Renal pelvis (tissue), 12 donors: ENCODE data around the gene ZW10. TPM values are rescaled to one million over a fixed set of nuclear protein-coding genes. Genes with fewer than 3 reads are reported as not detected.
"Not testable (repeated sequence)": the region's sequence is repeated elsewhere in the genome, so short reads cannot be mapped to it uniquely, and the experiment has no call there.

ENCODE experiments used
- DNase-seq: peaks from one replicate; pipeline ENCODE4 v3.0.0-alpha.2; 2013
- long read RNA-seq, 16 experiments: transcript quantifications; one replicate each; lab custom pipeline, GENCODE V29; 2026
- polyA plus RNA-seq, 3 donors: library from polyadenylated mRNA; unstranded; fragments of 120-200 nt; gene quantifications; one replicate each; pipeline ENCODE4 v1.2.1, GENCODE V29; 2013; ENCODE audit not compliant: insufficient read length in 3 of 3

Gene ZW10
- polyA plus RNA-seq: 10 to 100 TPM; 22.5 to 25.3 (median 23.0) TPM
- long read RNA-seq, donor 1: 0 reads
- long read RNA-seq, donor 2, partial matches to known transcripts: 0 of 3 reads
- long read RNA-seq, donor 2, other reads (novel, unspliced or antisense): 0 of 3 reads
- long read RNA-seq, donor 3, partial matches to known transcripts: 0 of 4 reads
- long read RNA-seq, donor 3, other reads (novel, unspliced or antisense): 0 of 4 reads
- long read RNA-seq, donor 4, partial matches to known transcripts: 0 of 4 reads
- long read RNA-seq, donor 4, other reads (novel, unspliced or antisense): 0 of 4 reads
- long read RNA-seq, donor 5, partial matches to known transcripts: 0 of 1 reads
- long read RNA-seq, donor 5, other reads (novel, unspliced or antisense): 0 of 1 reads
- long read RNA-seq, donor 6, transcript ZW10-201 (16 exons, 2,992 nt): major isoform, 5 of 5 reads
- long read RNA-seq, donor 6, partial matches to known transcripts: 0 of 5 reads
- long read RNA-seq, donor 6, other reads (novel, unspliced or antisense): 0 of 5 reads
- long read RNA-seq, donor 7, partial matches to known transcripts: 5 of 9 reads
- long read RNA-seq, donor 7, other reads (novel, unspliced or antisense): 0 of 9 reads
- long read RNA-seq, donor 8, partial matches to known transcripts: 0 of 1 reads
- long read RNA-seq, donor 8, other reads (novel, unspliced or antisense): 0 of 1 reads
- long read RNA-seq, donor 9, partial matches to known transcripts: 5 of 6 reads
- long read RNA-seq, donor 9, other reads (novel, unspliced or antisense): 0 of 6 reads
- long read RNA-seq, donor 10, partial matches to known transcripts: 6 of 10 reads
- long read RNA-seq, donor 10, other reads (novel, unspliced or antisense): 0 of 10 reads
- long read RNA-seq, donor 11: 0 reads
- long read RNA-seq, donor 12, partial matches to known transcripts: 0 of 2 reads
- long read RNA-seq, donor 12, other reads (novel, unspliced or antisense): 0 of 2 reads
- long read RNA-seq, donor 13, partial matches to known transcripts: 7 of 10 reads
- long read RNA-seq, donor 13, other reads (novel, unspliced or antisense): 0 of 10 reads
- long read RNA-seq, donor 14: 0 reads
- long read RNA-seq, donor 15, partial matches to known transcripts: 5 of 7 reads
- long read RNA-seq, donor 15, other reads (novel, unspliced or antisense): 0 of 7 reads
- long read RNA-seq, donor 16, partial matches to known transcripts: 0 of 1 reads
- long read RNA-seq, donor 16, other reads (novel, unspliced or antisense): 0 of 1 reads

- peak; percentile 97 for DNase-seq
Measured at GRCh38 chr11:113773416-113774173, at the start of gene ZW10. Gene ZW10 (minus strand): TSS chr11:113773692. CDS start chr11:113773666, 26 bp downstream.

GRCh38 chr11:113818426-113818825, 44.9 kb upstream of the ZW10 start:
- no peak for DNase-seq

- no peak for DNase-seq
Measured at GRCh38 chr11:113817626-113818025, 44.1 kb upstream of the ZW10 start.

- DNase-seq: no peak
Measured at GRCh38 chr11:113817162-113817561, 43.7 kb upstream of the ZW10 start.

- no peak for DNase-seq
Measured at GRCh38 chr11:113814181-113814580, 40.7 kb upstream of the ZW10 start.

- no peak for DNase-seq
Measured at GRCh38 chr11:113808931-113809330, 35.4 kb upstream of the ZW10 start.

- DNase-seq: no peak
Measured at GRCh38 chr11:113806406-113806805, 32.9 kb upstream of the ZW10 start.

- no peak for DNase-seq
Measured at GRCh38 chr11:113805640-113806039, 32.1 kb upstream of the ZW10 start.

- DNase-seq: no peak
Measured at GRCh38 chr11:113802621-113803020, 29.1 kb upstream of the ZW10 start.

GRCh38 chr11:113796663-113797259, 23.3 kb upstream of the ZW10 start:
- peak; percentile 29 for DNase-seq

- no peak for DNase-seq
Measured at GRCh38 chr11:113789675-113790320, 16.3 kb upstream of the ZW10 start.

- DNase-seq: not testable (repeated sequence)
Measured at GRCh38 chr11:113789016-113789415, 15.5 kb upstream of the ZW10 start.

GRCh38 chr11:113782134-113782533, 8.6 kb upstream of the ZW10 start:
- DNase-seq: no peak

GRCh38 chr11:113781682-113782081, 8.2 kb upstream of the ZW10 start:
- no peak for DNase-seq

- DNase-seq: no peak
Measured at GRCh38 chr11:113779496-113779895, 6.0 kb upstream of the ZW10 start, which contains the start of gene CLDN25. Gene CLDN25 (plus strand): TSS chr11:113779796. CDS start chr11:113779796, 0 bp downstream.

GRCh38 chr11:113778111-113778910, 4.8 kb upstream of the ZW10 start:
- DNase-seq: no peak

- no peak for DNase-seq
Measured at GRCh38 chr11:113774174-113774503, 647 bp upstream of the ZW10 start.

- DNase-seq: no peak
Measured at GRCh38 chr11:113773092-113773415, 438 bp downstream of the ZW10 start.

GRCh38 chr11:113771964-113772363, 1.5 kb downstream of the ZW10 start:
- no peak for DNase-seq
